Measurements from ENCODE around the gene PPP2R2B. TPM values are rescaled to one million over a fixed set of nuclear protein-coding genes. Genes with fewer than 3 reads are reported as not detected.

Gene PPP2R2B
- total and polyA plus RNA-seq, 7 donors, result 0.03 to 0.71 (median 0.11) TPM; not detected in 1

DNA sequence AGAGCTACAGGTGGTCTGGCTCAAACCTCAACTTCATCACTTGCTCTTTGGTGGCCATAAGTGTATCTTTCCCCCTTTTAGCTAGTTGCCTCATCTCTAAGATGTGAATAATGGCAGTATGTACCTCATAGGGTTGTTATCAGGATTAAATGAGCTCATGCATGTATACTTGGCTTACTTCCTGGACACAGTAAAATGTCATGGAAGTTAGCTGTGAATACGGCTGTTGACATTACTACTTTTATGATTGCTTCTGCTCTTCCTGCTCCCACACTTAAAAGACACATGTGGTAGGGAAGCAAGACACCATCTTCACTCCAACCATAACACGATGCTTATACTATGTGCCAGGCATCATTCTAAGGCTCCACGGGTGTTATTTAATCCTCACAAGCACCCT, 248.1 kb downstream of the PPP2R2B start:
- no peak for TF ChIP-seq CTCF (IDR thresholded peaks at IDR 0.05)
- WGBS, 3 donors, result 69 to 86% (median 71%) methylated on average over 3 of the region's 3 CpGs
- ATAC-seq, result no peak
- DNase-seq, result no peak
- Histone ChIP-seq H3K9me3 (no peaks in the 10 kb centered on the region), H3K27me3 (ENCODE audit: insufficient read depth in 3 of 3, low read length in 2 of 3) (peaks cover 0 to 2% (median 0%) of the 10 kb centered on the region in 3 donors), H3K4me3 (no peak overlapping the region), H3K27ac (no peak overlapping the region), H3K4me1 (no peaks in the 10 kb centered on the region), H3K36me3 (ENCODE audit: insufficient read depth in 1 of 2, low read depth in 1 of 2) (no peaks in the 10 kb centered on the region)
- intact Hi-C loops (cut with DNase I), result no loop called here

DNA sequence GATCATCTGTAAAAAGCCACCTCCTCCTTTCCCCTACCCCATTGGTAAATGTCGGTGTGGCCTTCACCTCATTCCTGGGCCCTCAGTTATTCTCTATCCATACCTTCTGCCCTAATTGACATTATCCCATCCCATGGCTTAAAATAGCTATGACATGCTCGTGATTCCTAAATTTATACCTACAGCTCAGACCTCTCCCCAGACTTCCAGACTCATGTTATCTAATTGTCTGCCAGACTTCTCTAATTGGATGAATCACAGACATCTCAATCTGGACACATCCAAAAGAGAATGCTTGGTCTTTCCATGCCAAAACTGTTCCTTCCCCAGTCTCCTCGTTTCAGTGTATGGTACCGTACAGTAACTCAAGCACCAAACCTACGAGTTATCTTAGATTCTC, 249.6 kb downstream of the PPP2R2B start:
- H3K27ac ChIP-seq, result no peak overlapping the region
- WGBS, 3 donors, result 75 to 81% (median 77%) methylated on average over 5 of the region's 5 CpGs
- no peaks in the 10 kb centered on the region for H3K4me1 ChIP-seq
- no peak for TF ChIP-seq CTCF (IDR thresholded peaks at IDR 0.05)
- DNase-seq (no peak), ATAC-seq (no peak)
- H3K9me3 ChIP-seq, result no peaks in the 10 kb centered on the region
- H3K27me3 ChIP-seq (ENCODE audit: insufficient read depth in 3 of 3, low read length in 2 of 3), result peaks cover 0 to 2% (median 0%) of the 10 kb centered on the region in 3 donors
- no peak overlapping the region for H3K4me3 ChIP-seq
- no peaks in the 10 kb centered on the region for H3K36me3 ChIP-seq (ENCODE audit: insufficient read depth in 1 of 2, low read depth in 1 of 2)
- intact Hi-C loops (cut with DNase I), result no loop called here

GRCh38 chr5:146626936-146627335, 251.6 kb downstream of the PPP2R2B start:
- intact Hi-C loops (cut with DNase I), result no loop called here
- Histone ChIP-seq H3K27me3 (ENCODE audit: insufficient read depth in 3 of 3, low read length in 2 of 3) (peaks cover 0 to 2% (median 0%) of the 10 kb centered on the region in 3 donors), H3K9me3 (no peaks in the 10 kb centered on the region), H3K4me1 (no peaks in the 10 kb centered on the region), H3K4me3 (no peak overlapping the region), H3K36me3 (ENCODE audit: insufficient read depth in 1 of 2, low read depth in 1 of 2) (no peaks in the 10 kb centered on the region), H3K27ac (no peak overlapping the region)
- TF ChIP-seq CTCF (IDR thresholded peaks at IDR 0.05), result no peak
- WGBS, 3 donors, result 42 to 71% (median 63%) methylated on average over 1 of the region's 1 CpG
- ATAC-seq (no peak), DNase-seq (no peak)

DNA sequence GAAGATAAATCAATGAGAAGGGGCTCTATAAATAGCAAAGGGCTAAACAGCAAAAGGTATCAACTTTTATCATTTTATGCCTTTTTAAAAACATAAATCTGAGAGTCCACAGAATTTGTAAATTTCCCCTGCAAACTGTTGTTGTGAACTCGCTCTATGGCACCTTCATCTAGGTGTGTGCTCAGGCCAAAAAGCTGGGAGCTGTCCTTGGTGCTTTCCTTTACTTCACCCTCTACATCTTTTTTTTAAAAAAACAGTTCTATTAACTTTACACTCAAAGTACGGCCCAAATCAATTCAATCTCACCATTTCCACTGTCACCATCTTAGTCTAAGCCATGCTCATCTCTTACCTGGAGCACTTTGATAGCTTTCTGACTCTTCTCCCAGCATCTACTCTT, 254.4 kb downstream of the PPP2R2B start:
- Histone ChIP-seq H3K27me3 (ENCODE audit: insufficient read depth in 3 of 3, low read length in 2 of 3) (peaks cover 0 to 2% (median 0%) of the 10 kb centered on the region in 3 donors), H3K36me3 (ENCODE audit: insufficient read depth in 1 of 2, low read depth in 1 of 2) (no peaks in the 10 kb centered on the region), H3K4me1 (no peaks in the 10 kb centered on the region), H3K4me3 (no peak overlapping the region), H3K27ac (no peak overlapping the region), H3K9me3 (no peaks in the 10 kb centered on the region)
- ATAC-seq (no peak), DNase-seq (no peak)
- 45 to 53% (median 45%) methylated on average over 2 of the region's 2 CpGs for WGBS, 3 donors
- intact Hi-C loops (cut with DNase I), result no loop called here
- no peak for TF ChIP-seq CTCF (IDR thresholded peaks at IDR 0.05)

DNA sequence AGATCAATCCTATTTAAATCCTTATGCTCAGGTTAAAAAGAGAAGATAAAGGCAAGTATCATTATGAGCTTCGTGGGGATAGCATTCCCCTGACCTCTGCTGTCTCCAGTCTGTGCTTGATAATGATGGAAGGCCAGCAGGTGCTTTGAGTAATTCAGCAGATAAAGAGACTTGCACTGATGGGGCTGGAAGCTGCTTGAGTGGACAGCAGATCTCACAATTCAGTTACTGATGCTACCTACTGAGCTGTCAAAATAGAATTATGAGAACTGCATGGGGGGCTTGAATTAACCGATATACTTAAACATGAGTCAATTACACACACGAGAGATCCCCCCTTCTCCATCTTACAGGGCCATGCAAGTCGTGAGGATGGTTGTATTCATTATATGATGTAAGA, 254.9 kb downstream of the PPP2R2B start:
- intact Hi-C loops (cut with DNase I), result no loop called here
- 56 to 62% (median 57%) methylated on average over 4 of the region's 4 CpGs for WGBS, 3 donors
- H3K4me1 ChIP-seq, result no peaks in the 10 kb centered on the region
- no peaks in the 10 kb centered on the region for H3K36me3 ChIP-seq (ENCODE audit: insufficient read depth in 1 of 2, low read depth in 1 of 2)
- DNase-seq, result no peak
- no peaks in the 10 kb centered on the region for H3K9me3 ChIP-seq
- H3K27me3 ChIP-seq (ENCODE audit: insufficient read depth in 3 of 3, low read length in 2 of 3), result peaks cover 0 to 2% (median 0%) of the 10 kb centered on the region in 3 donors
- H3K4me3 ChIP-seq, result no peak overlapping the region
- TF ChIP-seq CTCF (IDR thresholded peaks at IDR 0.05), result no peak
- H3K27ac ChIP-seq, result no peak overlapping the region
- no peak for ATAC-seq
